Vagina (tissue), 2 donors: Measurements from ENCODE around the gene LTO1.

Experiments used
- POLR2AphosphoS5 ChIP-seq, 2 donors: sonication (generic); formaldehyde crosslinking; IDR thresholded peaks; one replicate each; pipeline ENCODE4 v1.9.0; 2017; ENCODE audit warnings: antibody characterized with exemption in 2 of 2, mild to moderate bottlenecking in 2 of 2, low read depth in 1 of 2; ENCODE audit not compliant: insufficient read depth in 1 of 2
- TF ChIP-seq, protein P1 (sequence below), 3 experiments: fragments of 450-650 bp in 2 of 3; fragments of 200-600 bp in 1 of 3; sonication (generic) in 1 of 3; IDR thresholded peaks; one replicate each; pipeline ENCODE4 v1.5.1; 2017 to 2019; ENCODE audit warnings: antibody characterized with exemption in 3 of 3, mild to moderate bottlenecking in 2 of 3, moderate library complexity in 2 of 3

DNA sequence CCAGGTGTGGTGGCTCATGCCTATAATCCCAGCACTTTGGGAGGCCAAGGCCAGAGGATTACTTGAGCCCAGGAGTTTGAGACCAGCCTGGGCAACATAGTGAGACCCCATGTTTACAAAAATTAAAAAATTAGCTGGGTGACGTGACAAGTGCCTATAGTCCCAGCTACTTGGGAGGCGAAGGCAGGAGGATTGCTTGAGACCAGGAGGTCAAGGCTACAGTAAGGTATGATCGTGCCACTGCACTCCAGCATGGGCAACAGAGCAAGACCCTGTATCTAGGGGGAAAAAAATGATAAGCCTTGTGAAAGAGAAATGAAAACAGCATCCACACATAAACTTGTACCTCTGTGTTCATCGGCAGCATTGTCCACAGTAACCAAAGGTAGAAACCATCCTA is 42.3 kb downstream of the LTO1 start:
- TF ChIP-seq, protein P1, sequence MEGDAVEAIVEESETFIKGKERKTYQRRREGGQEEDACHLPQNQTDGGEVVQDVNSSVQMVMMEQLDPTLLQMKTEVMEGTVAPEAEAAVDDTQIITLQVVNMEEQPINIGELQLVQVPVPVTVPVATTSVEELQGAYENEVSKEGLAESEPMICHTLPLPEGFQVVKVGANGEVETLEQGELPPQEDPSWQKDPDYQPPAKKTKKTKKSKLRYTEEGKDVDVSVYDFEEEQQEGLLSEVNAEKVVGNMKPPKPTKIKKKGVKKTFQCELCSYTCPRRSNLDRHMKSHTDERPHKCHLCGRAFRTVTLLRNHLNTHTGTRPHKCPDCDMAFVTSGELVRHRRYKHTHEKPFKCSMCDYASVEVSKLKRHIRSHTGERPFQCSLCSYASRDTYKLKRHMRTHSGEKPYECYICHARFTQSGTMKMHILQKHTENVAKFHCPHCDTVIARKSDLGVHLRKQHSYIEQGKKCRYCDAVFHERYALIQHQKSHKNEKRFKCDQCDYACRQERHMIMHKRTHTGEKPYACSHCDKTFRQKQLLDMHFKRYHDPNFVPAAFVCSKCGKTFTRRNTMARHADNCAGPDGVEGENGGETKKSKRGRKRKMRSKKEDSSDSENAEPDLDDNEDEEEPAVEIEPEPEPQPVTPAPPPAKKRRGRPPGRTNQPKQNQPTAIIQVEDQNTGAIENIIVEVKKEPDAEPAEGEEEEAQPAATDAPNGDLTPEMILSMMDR (IDR thresholded peaks at IDR 0.05), result no peak
- TF ChIP-seq POLR2AphosphoS5 (IDR thresholded peaks at IDR 0.05; ENCODE audit: insufficient read depth in 1 of 2, low read depth in 1 of 2), result no peak
